CD4-positive, alpha-beta T cell treated with Interleukin-6 for 4 hours (primary cell): ENCODE results near the gene SIN3A.
"Not testable (repeated sequence)": the region's sequence is repeated elsewhere in the genome, so short reads cannot be mapped to it uniquely, and the experiment has no call there.

Source experiments
- DNase-seq: peaks from one replicate; pipeline ENCODE4 v3.0.0-alpha.2; 2020; ENCODE audit warnings: mixed read lengths

SIN3A gene

GRCh38 chr15:75355369-75355768 is 96.1 kb downstream of the SIN3A start:
- no peak for DNase-seq

- no peak for DNase-seq
Observed at GRCh38 chr15:75354454-75354853, 97.0 kb downstream of the SIN3A start.

- no peak for DNase-seq
Observed at GRCh38 chr15:75353604-75354003, 97.9 kb downstream of the SIN3A start.

DNA sequence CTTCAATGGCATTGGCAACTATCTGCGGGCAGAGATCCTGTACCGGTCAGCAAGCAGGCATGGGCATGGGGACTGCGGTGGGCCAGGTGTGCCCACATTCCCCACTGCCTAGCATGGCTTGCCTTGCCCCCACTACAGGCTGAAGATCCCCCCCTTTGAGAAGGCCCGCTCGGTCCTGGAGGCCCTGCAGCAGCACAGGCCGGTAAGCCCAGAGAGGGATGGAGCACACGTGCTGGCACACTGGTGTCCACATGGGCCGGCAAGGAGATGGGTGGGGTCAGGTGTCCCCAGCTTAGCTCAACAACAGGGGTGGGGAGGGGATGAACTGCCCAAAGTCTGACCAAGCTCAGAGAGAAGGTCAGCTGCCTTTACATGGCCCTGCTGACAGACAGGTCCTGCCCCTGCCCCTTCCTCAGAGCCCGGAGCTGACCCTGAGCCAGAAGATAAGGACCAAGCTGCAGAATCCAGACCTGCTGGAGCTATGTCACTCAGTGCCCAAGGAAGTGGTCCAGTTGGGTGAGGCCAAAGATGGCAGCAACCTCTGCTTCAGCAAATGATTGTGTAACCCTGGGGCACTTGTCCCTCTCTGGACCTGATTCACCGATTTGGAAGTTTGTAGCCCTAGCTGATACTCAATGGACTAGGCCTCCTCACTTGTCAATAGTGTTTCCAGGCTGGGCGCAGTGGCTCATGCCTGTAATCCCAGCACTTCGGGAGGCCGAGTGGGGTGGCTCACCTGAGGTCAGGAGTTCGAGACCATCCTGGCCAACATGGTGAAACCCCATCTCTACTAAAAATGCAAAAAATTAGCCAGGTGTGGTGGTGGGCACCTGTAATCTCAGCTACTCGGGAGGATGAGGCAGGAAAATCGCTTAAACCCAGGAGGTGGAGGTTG is 99.1 kb downstream of the SIN3A start:
- no peak for DNase-seq

DNA sequence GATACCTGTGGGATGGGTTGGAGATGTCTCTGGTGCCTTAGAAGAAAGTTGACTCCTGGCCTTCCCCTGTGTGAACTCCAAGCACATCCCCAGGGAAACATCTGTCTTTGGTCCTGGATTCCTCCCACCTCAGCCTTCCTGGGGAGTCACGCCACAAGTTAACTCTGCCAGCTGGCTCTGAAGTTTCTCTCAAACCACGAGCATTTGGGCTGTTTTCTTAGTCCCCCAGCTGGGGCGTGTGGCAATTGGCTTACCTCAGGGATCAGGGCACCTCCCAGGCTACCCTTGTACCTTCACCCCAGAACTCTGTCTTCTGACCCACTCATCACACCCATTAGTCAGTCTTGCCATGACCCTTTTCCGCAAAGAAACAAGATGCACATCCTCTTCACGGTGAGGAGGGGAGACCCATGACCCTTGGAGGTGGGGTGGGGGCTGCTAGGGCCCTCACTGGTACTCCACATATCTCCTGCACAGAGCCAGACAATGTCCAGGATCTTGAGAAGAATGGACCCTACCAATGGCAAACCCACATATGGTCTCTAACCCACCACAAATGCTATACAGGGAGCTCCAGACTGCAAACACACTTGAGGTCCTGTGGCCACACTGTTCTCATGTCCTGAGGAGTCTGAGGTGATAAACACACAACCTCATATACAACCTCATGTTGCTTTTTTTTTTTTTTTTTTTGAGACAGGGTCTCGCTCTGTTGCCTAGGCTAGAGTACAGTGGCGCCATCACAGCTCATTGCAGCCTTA is 100.7 kb downstream of the SIN3A start:
- no peak for DNase-seq

DNA sequence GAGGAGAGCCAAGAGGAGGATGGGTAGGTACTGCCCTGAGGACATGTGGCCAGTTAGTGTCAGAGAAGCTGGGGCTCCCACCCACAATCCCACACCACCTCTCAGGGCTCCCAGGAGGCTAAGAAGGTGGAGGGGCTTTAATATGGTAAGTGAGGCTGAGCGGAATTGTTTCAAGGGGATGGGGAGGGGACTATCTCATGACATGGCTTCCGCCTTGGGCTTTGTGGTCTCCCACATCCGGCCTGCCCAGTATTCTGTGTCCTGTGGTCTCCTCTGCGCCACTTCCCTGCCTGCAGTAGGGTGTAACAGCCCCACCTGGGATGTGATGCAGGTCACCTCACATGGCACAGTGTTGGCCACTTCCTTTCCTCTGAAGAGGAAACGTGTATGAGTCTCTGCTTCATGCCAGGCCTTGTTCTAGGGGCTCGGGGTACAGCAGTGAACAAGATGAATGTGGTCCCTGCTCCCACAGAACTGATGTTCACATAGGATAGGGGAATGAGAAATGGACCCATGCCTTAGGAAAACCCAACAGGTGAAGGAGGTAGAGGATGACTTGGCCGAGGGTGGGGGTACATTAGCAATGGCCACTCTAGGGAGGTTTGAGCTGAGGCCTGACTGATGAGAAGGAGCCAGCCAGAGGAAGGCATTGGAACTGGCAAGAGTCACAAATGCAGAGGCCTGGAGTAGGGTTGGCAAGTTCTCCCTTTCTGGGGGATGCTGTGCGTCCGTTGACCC is 101.5 kb downstream of the SIN3A start:
- DNase-seq = peak; percentile 67

DNA sequence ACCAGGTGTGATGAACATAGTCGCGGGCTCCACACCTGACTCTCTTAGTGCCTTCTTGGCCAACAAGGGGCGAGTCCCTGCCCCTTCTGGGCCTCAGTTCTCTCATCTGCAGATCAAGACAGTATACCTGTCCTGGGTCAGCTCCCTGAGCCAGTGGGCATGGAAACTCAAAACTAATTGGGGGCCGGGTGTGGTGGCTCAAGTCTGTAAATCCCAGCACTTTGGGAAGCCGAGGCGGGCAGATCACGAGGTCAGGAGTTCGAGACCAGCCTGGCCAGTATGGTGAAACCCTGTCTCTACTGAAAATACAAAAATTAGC is 102.2 kb downstream of the SIN3A start:
- DNase-seq = not testable (repeated sequence)

DNA sequence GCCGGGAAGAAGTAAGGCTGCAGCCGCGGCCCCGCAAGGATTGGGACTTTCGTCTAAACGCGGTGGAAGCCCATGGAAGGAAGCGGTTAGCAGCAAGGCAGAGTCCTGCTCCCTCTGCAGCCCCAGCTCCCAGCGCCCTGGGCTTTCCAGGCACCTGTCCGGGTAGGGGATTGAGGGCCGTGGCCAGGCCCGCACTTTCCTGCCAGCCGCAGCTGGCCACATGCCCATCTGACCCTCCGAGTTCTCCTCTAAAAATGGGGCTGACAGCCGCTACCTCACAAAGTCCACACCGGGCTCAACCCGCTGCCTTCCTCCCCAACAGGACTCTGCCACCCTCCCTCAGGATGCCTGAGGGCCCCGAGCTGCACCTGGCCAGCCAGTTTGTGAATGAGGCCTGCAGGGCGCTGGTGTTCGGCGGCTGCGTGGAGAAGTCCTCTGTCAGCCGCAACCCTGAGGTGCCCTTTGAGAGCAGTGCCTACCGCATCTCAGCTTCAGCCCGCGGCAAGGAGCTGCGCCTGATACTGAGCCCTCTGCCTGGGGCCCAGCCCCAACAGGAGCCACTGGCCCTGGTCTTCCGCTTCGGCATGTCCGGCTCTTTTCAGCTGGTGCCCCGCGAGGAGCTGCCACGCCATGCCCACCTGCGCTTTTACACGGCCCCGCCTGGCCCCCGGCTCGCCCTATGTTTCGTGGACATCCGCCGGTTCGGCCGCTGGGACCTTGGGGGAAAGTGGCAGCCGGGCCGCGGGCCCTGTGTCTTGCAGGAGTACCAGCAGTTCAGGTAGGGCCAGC is 102.7 kb downstream of the SIN3A start:
- DNase-seq = no peak

DNA sequence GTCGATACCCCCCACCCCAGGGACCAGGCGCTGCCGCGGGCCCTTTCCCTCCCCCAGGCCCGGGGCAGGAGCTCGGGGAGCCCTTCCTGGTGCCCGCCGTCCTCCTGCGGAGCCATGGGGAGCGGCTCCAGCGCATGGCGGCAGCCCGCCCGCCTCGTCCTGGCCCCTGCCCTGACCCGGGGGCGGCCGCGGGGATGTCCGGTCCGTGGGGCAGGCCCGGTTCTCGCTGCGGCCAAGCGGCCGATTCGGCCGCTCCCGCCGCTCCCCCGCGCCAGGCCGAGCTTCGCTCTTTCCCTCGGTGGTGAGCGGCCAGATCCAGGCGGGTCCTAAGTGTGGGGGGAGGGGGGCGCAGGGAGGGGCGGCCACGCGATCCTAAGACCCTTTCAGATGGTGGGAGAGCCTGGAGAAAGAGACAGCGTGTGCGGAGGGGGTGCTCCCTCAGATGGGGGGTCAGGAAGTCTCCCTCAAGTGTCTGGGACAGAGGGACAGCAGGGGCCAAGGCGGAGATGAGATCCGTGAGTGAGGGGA is 103.4 kb downstream of the SIN3A start:
- peak; percentile 44 for DNase-seq

DNA sequence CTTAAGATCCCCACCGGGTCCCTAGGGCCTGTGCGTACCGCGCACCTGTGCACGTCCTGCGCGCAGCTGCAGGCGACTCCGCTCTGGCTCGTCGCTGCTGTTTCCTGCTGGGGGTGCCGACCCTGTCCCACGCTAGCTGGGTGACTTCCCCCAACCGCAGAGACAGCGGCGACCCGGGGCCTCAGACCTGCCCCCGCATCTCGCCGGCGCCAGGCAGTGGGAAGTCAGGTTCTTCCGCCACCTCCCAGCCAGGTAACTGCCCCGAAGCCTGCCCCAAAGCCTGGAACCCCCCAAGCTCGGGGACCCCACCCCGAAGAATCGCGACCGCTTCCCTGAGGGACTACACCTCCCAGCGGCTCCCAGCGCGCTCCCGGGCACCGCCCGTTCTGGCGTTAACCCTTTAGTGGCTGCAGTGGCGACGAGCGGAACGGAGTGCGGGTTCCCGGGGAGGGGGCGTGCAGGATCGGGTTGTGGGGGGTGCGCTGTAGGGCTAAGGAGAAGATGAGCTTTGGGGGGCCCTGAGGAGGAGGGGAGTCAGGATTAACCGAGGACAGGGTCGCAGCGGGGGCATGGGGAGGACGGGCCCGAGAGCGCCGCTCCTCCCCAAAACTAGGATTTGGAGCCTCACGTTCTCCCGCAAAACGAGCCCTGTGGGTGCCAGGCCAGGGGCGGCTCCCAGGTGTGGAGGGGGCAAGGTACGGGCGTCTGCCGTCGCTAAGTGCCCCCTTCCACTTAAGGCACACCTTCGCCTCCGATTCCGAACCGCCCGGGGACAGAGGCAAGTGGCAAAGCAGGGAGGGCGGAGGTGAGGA is 104.1 kb downstream of the SIN3A start:
- DNase-seq = peak; percentile 73

DNA sequence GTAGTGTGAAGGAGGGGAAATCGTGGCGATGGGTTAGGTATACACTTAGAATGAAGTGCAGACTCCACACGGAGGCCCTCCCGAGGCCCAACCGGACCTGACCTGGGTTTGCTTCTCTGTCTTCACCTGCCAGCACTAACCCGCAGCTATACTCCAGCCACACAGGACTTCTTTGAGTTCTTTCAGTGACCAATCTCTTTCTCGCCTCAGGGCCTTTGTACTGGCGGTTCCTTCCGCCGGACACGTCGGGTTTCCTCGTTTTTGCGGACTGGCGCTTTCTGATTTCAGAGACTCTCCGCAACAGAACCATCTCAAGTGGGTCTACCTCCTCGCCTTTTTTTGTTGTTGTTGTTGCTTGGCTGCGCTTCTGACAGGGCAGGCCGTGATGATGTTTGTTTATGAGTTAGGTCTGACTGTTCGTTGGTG is 104.7 kb downstream of the SIN3A start, which contains the start of gene NEIL1:
Gene NEIL1 (plus strand): TSS at position 244 of the 426 bp plus-strand sequence. CDS start 1,867 bp downstream, outside the sequence.
- peak; percentile 11 for DNase-seq

- not testable (repeated sequence) for DNase-seq
Observed at GRCh38 chr15:75343953-75344352, 107.5 kb downstream of the SIN3A start.

- no peak for DNase-seq
Observed at GRCh38 chr15:75342221-75342620, 109.3 kb downstream of the SIN3A start.

GRCh38 chr15:75339531-75340240 is 111.8 kb downstream of the SIN3A start:
- DNase-seq = no peak

DNA sequence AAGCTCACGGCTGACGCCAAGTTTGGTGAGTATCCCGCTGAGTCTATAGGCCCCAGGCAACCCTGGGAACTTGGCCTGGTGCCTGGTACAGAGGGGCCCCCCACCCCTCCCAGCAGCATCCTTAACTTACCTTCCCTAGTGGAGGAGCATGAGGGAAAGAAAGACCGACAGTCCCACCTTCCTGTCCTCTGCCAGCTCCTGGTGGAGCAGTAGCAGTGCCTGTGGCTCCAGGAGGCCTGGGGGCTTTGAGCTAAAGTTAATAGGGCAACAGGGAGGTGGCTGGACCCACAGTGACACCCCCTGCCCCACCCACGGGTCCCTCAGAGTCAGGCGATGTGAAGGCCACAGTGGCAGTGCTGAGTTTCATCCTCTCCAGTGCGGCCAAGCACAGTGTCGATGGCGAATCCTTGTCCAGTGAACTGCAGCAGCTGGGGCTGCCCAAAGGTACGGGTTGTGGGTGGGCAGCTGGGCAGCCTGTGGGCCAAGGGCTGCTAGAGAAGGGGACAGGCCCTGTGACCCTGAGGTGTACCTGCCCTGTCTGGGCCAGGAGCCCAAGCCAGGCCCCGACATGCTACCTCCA is 112.7 kb downstream of the SIN3A start:
- no peak for DNase-seq

DNA sequence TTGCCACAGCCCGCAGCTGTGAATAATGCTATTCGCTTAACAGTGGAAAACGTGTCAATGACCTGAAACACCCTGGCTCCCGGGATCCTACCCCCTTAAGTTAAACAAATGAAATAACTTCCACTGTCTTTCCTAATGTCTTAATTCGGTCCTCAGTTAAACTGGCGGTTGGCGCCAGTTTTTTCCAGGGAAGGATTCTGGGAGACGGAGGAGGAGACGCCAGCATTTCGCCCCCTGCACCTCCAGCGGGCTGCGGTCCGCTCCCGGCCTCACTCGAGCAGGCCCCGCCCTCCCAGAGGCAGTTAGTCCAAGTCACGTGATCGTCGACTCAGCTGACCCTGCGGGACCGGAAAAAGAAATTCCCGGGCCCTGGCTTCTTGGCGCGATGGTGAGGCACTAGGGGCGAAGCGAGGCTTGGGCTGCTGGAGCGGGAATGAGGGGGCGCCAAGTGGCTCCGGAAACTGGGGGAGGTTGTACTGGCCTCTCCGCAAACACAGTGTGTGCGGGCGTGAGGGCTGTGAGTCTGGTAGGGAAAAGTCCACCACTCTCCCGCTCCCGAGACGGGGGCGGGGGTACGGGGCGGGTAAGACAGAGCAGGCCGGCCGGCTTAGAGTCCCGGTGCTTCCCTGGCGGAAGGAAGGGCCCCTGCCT is 115.7 kb downstream of the SIN3A start, which contains the start of gene COMMD4:
Gene COMMD4 (plus strand): TSS at position 359 of the 651 bp plus-strand sequence. CDS start 27 bp downstream, at position 386.
- DNase-seq = peak; percentile 75

DNA sequence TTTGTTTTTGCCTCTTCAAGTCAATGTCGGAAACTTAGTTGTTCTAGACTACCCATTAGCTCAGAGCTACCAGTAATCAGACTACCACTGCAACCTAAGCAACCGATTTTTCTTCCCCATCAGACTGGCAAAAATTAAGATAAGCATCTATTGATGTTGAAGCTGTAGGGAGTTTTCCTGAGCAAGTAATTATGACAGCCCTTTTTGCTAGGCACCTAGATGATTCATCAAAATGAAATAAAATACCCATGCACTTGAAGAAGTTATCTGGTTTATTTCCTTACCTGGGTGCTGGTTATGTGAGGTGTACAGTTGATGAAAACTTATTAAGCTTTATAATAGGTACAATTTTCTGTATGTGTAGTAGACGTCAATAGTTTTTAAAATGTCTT is 116.2 kb downstream of the SIN3A start:
- no peak for DNase-seq

- not testable (repeated sequence) for DNase-seq
Observed at GRCh38 chr15:75333654-75334419, 117.7 kb downstream of the SIN3A start.

DNA sequence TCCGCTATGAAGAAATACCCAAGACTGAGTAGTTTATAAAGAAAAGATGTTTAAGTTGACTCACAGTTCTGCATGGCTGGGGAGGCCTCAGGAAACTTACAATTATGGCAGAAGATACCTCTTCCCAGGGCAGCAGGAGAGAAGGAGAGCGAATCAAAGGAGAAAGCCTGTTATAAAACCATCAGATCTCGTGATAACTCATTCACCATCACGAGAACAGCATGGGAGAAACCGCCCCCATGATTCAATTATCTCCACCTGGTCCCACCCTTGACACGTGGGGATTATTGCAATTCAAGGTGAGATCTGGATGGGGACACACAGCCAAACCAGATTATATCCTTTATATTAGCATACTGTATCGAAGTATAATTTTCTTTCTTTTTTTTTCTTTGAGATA is 119.4 kb downstream of the SIN3A start:
- not testable (repeated sequence) for DNase-seq
